Kidney glomerular epithelial cell (primary cell): ENCODE measurements around the gene RUNX2.

ENCODE experiments used
- DNase-seq: peaks from one replicate; lab custom pipeline; 2025; lab: John Stamatoyannopoulos, UW

The RUNX2 gene

DNA sequence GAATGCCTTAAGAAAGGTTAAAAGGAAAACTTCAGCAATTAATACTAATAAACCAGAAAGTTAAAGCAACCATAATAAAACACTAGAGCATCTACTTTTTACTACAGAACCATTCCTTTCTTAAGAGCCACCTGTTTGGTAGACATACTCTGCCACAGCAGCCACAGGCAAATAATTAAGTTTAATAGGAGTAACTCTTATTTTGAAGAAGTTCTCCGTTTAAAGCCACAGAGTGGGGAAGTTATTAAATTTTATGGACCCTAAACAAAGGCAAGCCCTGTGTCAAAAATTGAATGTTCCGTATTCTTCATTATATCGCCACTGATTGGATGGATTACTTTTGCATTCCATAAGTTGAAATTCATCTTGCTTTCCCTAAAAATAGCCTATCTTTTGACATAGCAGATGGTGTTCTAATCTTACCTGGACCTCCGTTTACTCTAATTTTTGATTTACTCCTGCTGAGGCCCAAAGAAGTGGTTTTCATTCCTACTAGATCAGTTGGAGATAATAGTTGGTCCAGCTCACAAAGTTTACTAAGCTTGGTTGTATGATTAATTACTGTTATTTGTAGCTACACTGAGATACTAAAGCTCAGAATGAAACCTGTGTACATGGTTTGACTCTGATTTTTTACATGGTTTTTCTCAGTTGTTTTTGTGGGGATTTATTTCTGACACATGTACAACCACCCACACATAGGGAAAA lies 190.0 kb downstream of the RUNX2 start:
- DNase-seq = no peak

DNA sequence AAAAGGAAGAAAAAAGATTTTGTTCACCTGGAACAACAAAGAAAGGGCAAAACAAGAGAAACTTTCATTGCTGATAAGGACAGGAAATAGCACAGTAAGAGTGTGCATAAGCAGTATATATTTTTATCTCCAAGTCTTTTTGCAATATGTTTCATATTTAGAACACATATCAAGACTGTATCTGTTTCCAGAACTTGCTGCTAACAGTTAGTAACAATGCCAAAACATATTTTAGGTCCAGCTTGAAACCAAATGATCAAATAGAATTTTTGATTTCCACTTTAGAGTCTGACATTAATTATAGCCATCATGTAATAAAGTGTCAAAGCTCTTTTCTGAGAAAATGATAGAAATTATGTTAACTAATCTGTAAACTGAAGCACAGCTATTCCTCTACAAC lies 193.1 kb downstream of the RUNX2 start:
- DNase-seq = no peak

DNA sequence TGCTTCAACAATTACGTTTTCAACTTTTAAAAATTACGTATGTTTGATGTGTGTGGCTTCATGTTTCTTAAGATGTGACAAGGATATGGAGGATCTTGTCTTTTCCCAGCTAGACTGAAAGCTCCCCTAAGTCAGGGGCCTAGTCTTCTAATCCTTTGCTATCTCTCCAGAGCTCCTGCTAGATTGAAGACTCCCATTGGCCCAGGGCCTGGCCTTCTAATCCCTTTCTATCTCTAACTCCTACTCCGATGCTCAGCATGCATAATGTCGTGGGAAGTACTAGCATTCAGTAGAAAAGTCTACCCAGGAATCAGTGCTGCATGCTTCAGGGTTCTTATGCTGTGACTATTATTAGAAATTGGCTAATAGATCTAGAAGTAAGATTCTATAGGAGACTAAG lies 194.4 kb downstream of the RUNX2 start:
- DNase-seq = no peak

DNA sequence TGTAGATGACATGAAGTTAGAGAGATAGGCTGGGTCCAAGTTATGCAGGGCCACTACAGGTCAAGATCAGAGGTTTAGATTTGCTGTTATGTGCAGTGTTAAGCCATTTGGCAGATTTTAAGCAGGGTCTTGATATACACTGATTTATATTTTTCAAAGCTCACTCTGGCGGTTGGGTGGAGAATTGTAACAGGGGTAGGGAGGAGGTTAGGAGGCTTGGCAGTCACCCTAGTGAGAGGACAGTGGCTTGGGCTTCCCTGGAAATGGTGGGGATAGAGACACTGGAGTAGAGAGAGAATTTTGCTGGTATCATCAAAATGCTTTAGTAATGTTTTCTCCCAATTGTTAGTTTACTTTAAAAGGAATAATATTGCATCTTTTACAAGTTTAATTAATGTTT lies 199.1 kb downstream of the RUNX2 start:
- DNase-seq = no peak

DNA sequence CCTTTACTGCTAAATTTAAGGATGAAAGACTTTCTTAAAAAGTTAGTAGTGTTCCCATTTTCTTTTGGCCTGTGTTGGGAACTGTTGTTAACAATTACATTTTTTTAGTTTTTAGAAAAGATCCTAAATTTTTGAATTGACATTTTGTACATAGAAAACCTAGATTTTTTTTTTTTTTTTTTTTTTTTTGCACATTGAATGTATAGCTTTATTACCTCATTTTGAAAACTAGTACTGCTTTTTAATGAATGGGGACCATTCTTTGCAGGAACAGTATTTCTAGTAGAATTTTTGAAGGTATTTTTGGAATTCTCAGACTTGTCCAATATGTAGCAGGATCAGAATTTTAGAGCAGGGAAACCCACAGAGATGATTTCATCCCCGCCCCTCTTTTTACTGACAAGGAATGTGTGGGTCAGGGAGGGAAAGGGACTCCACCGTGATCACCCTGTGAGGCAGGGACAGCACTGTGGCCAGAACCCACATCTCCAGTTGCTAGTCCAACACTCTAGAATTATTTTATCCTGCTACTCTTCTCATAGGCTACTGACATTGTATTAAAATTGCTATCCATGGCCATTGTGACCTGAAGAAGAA lies 204.0 kb downstream of the RUNX2 start:
- DNase-seq = no peak

DNA sequence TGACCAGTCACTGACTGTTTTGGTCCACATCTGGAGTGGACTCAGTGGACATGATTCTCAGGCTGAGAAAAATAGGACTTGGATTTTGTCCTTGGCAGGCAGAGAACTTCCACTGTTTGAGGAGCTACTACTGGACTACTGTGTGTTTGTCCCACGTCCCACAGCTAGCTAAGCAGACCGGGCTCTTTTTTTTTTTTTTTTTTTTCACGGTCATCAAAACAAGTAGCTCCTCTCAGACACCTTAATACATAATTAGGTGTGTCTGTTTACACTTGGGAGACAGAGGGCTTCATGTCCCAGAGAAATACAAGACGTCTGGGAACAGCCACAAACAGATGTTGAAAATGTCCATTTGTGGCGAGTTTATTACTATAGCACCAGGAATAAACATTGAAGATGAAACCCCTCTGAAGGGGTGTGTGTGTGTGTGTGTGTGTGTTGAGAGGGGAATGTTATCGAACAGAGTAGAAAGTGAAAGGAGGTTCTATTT lies 204.6 kb downstream of the RUNX2 start:
- DNase-seq = no peak

DNA sequence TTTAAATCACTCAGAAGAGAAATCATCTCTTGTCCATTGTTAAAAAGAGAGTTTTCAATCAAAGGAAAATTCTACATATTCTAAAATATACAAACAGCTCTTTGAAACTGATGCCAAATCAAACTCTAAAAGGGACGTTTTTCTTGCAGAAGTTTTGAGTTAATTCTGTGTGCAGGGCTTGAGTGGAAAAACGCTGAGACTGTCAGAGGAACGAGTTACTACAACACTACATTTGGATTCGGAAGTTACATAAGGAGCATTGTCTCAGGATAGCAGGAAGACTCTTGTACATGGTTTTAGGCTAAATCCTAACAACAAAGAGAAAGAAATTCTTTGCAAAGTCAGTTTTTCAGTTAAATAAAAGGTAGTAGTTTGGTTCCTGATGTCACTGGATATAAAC lies 205.3 kb downstream of the RUNX2 start:
- DNase-seq = no peak

DNA sequence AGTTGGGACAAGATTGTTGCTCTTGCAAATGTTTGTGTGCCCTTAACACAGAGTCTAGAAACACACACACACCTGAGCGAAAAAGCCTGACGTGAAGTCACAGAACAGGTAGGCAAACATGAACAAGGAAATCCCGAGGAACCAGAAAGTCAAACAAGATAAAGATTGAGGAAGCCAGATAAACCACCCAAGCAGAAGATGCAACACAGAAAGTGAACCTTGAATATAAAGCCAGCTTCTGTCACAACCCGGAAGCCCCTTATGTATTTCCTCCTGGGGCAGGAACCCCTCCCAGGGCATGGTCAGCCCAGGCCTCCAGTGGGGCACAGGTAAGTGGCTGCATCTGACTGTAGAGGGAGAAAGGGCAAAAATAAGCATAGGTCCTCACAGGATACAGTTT lies 207.8 kb downstream of the RUNX2 start:
- no peak for DNase-seq

DNA sequence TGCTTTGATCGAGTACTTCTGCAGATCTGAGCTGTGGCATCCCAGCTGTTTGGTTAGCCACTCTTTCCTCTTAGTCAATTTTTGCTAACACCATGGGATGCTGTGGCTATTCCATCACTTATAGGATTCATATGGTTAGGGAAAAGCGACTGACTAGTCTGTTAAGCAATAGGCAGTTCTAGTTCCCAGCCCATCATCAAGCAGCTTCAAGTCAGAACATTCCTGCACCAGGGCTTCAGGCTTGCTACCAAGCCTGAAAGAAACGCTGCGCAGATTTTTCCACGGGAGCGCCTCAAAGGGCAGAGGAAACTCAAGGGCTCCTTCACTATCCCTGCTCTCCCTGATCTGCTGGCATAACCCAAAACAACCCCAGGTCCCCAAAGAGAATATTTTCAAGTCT lies 209.4 kb downstream of the RUNX2 start:
- no peak for DNase-seq

DNA sequence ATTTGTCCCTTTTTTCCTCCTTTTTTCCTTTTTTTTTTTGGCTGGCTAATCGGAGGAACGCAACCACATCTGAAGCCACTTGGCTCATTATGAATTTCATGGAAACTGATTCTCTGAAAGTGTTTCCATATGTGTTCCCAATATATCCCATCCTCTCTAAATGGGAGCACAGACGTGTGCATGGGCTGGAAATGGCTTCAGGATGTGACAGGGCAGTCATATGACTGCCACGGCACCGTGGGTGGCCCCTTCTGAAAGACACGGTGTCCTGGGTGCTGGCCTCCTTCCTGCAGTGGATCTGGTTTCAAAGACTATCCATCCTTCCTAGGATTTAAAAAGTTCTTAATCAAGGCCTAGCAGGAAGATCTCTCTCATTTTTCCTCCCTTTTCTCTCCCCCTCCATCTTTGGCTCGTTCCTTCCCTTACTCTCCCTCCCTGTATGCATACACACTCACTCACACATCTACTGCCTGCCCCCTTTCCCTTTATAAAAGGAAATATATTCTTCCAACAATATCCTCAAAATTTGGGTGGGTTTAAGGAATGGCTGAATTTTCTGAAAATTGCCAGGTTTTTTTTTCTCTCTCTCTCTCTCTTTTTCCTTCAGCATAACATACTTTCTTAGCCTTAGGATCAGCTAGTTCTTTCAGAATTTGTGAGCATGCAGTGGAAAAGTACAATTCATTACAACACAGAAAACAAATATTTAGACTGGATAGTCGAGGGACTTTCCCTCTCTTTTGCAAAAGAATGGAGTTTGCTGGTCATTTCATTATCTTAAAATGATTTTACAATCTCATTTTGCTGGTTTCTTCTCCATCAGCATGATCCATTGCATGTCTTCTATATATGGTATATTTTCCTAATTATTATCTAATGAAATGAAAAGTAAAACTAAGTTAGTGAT lies 210.8 kb downstream of the RUNX2 start:
- DNase-seq = no peak

DNA sequence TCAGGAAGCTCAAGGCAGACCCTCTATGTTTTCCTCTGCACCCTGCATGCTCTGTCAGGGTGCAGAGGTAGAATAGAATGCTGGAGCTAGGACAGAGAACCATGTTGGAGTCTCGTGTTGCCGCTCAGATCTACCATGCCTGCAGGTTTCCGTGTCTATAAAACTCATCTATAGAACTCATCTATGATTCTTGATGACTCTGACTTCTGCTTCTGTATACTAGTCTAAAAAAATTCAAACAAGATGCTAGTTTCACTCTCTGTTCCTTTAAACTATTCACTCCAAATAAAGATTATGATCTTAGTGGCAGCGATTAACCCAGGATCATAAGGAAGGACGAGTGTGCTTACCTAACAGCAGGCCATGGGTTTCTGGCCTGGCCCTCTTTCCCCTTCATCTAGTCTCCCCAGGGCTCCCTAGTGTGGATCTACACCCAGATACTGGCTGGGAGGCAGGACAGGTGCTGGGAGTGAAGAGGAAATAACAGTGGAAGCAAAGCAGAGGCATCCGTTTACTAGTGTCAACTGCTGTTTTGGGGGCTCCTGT lies 212.3 kb downstream of the RUNX2 start:
- no peak for DNase-seq

DNA sequence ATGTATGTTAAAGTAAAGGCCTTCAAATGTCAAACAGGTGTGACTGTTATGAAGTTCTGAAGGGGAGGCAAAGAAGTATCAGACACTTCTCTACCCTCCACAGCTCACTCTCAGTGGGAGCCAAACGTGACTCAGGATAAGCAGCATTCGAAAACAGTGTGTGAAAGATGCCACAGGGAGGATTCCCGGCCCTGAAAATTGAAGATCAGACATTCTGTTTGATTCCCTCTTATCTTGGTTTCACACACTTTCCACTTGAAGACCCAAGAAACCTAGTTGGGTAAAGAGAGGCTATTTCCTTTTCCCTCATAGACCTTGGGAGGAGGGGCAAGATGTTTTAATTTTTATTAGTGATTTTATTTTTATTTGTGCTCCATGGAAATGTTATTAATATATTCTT lies 213.8 kb downstream of the RUNX2 start:
- no peak for DNase-seq

DNA sequence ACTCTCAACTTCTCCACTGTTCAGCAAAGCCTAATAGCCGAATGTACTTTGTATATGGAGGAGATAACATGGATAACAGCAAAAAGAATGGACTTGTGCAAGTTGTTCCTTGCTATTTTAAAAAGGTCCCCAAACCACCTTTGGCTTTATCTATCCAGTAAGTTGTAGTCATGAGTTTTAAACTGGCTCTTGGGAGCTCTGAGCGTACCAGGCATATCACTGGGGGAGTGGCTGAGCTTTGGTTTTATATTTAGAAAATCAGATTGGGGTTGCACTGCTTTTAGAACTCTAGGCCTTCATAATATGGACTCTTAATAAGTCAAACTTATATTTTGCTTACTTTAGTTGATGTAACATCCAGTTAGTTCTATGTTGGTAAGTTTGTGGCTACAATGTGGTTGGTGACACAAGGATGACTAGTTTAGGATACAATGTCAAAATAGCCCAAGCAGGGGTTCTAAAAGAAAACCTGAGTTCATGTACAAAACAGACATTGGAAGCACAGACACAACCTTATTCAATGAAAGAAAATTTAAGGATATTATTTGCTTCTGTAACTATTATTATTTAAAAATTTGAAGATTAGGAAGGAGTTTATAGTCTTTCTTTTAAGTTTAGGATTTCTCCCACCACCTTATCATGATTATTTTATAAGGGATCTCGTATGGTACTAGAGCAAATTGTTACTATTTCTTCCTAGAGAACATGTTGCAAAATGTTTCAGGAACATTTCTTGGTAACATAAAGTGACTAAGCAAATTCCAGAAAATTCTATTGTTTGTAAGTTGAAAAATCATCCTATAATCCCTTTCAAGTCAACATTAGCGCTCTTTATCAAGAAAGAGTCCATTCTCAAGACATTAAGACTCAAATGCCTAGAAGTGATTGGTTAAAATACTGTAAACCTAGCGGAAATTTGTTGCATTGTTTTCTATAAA lies 215.4 kb downstream of the RUNX2 start:
- DNase-seq = no peak

DNA sequence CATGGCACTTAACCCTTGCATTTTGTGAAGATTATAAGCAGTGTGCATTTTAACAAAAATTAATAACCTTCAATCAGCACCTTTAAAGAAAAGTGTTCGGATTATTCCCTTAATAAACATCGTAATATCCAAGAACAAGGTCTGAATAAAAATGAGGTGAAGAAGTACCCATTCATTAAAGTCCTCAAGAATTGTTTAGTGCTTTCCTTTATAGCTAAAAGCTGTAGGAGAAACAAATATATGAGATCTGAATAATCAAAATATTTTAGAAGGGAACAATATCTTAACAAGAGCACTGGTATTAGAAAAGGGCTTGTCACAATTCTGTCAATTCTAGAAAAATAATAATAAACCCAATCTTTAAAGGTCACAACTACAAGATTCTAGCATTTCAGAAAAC lies 217.3 kb downstream of the RUNX2 start:
- DNase-seq = no peak

DNA sequence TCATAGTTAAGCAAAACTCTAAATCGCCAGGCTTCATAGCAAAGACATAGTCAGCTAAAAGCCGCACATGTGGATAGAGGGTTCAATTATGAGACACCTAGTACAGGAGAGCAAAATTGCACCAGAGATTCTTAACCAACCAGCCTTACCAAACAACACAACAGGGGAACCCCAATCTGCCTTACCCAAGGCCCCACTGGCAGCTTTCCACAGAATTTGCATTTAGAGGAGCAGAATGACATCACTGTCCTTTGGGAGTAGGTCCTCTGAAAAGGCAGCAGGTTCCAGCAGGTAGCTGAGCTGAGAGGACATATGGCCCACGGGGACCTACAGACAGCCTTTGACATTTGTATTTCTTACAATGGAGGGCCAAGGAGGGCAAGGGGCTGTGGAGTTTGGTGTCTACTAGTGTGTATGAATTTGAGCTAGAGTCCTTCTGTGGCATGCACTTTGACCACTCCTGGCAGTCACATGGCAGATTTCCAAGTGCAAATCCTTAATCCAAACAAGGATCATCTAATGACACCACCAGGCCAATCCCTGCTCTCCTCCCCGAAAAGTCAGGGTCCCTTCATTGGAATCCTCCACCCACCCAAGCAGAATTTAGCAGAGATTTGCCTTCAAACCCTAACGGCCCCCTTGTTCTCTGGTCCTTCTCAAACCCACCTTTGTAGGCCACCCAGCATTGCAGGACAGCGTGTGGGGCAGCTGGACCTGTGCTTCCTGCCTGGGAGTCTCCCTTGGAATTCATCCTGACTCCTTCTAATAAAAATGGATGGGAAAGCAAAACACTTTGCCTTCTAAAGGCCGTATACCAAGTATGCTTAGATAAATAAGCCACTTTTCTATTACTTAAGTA lies 220.8 kb downstream of the RUNX2 start:
- no peak for DNase-seq

DNA sequence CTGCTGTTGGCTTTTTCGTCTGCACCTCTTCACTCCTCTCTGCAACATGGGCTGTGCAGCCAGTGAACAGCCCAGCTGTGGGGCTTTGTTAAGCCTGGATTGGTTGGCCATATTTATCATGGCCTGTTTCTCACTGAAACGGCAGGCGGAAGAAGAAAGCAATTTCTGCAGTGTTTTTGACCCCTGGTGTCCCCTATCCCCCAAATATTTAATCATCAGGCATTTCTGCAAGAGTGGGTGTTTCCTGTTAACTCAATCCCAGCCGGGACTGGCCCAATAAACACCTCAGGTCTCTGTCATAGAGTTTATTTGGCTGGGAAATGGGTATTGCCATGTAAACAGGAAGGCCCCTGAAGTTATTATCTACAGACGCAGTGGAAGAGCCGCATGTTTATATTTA lies 224.4 kb downstream of the RUNX2 start:
- DNase-seq = no peak

DNA sequence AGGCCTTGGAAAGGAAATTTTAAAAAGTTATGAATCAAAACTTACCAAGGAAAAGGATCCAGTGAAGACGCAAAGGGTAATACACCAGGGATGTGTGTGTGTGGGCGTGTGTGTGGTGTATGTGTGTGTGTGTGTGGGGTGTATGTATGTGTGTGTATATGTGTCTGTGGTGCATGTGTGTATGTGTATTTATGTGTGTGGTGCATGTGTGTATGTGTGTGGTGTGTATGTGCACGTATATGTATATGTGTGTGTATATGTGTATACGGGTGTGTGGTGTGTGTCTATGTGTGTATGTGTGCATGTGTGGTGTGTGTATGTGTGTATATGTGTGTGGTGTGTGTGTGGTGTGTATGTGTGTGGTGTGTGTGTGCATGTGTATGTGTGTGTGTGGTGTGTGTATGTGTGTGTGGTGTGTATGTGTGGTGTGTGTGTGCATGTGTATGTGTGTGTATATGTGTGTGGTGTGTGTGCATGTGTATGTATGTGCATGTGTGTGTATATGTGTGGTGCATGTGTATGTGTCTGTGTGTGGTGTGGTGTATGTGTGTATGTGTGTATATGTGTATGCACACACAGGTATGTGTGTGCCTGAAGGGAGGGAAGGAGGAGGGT lies 225.7 kb downstream of the RUNX2 start:
- no peak for DNase-seq

DNA sequence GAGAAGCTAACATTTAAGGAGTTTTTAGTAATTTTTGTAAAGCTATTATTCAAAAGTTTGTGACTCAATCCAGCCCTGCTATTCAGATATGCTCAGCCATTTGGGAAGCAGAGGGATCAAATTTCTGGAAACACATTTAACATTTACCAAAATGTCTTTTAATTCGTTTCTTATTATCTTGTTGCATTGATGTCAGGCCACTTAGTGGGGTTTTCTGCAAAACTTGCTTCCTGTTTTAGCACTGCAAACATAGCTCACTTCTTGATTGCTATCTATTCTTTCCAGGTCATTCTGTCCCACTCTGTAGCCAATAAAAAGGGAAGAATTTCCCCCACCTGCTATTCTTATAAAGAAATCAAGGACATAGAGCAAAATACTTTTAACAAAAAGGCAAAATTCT lies 226.5 kb downstream of the RUNX2 start:
- no peak for DNase-seq

DNA sequence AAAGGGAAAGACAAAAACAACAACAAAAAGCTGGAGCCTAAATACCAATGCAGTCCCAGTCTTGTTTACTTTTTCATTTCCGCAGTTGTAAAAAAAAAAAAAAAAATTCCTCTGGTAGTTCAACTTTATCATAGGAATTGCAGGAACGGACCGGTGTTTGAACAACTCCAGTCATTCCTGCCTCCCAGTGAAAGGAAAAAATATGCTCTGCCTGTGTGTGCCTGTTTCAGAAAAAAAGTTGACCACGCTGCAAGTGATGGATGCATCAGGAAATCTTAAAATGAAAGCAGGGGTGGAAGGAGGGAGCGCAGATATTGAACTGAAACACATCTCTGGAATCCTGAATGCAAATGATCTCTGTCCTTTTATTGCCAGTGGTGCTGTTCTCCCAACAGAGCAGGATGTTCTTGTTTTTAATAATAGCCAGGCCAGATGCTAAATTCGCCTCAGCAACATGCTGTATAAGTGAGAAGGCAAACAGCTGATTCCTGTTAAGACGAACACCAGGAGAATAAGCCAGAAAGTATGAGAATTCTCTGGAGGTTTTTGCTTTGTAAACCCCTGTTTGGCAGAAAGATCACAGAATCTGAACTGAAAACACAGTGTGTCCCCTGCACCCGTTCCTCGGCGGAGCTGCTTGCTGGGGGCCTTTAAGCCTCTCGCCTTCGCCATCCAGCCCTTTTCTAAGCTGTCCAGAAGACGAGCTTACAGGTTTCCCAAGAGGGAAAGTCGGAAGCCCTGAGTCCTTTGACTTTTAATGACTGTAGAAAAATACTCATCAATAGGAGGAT lies 228.0 kb downstream of the RUNX2 start:
- DNase-seq = peak; percentile 11
